Liver (tissue), 9 donors: ENCODE results near the gene PITRM1. TPM values are rescaled to one million over a fixed set of nuclear protein-coding genes. Genes with fewer than 3 reads are reported as not detected.

Source experiments
- DNase-seq: peaks from one replicate; pipeline ENCODE4 v3.0.0-alpha.2; 2017; ENCODE audit warnings: low spot score
- H3K27ac ChIP-seq, 2 donors: one replicate each; pipeline ENCODE4 v1.7.0; 2013; ENCODE audit warnings: inconsistent platforms in 2 of 2, low read length in 2 of 2, control low read depth in 1 of 2, low read depth in 1 of 2, mild to moderate bottlenecking in 1 of 2
- H3K27me3 ChIP-seq, 4 donors: one replicate each; pipeline versions ENCODE4 v1.6.1 to v1.7.0; 2013; ENCODE audit warnings: low read length in 3 of 4, inconsistent platforms in 1 of 4, mild to moderate bottlenecking in 1 of 4, moderate library complexity in 1 of 4; ENCODE audit not compliant: control insufficient read depth in 4 of 4, insufficient read depth in 4 of 4
- H3K36me3 ChIP-seq, 4 donors: one replicate each; pipeline versions ENCODE4 v1.6.1 to v1.7.0; 2013; ENCODE audit warnings: low read length in 3 of 4, mild to moderate bottlenecking in 3 of 4, low read depth in 1 of 4, moderate library complexity in 1 of 4; ENCODE audit not compliant: control insufficient read depth in 4 of 4, insufficient read depth in 3 of 4
- H3K4me1 ChIP-seq, 4 donors: one replicate each; pipeline versions ENCODE4 v1.6.1 to v1.7.0; 2013; ENCODE audit warnings: low read length in 3 of 4, mild to moderate bottlenecking in 3 of 4, moderate library complexity in 1 of 4; ENCODE audit not compliant: control insufficient read depth in 4 of 4, insufficient read depth in 4 of 4
- H3K4me3 ChIP-seq, 3 donors: one replicate each; pipeline versions ENCODE4 v1.6.1 to v1.7.0; 2013; ENCODE audit warnings: low read length in 3 of 3, control low read depth in 1 of 3, low read depth in 1 of 3, mild to moderate bottlenecking in 1 of 3
- H3K9ac ChIP-seq, 2 donors: one replicate each; pipeline ENCODE4 v1.7.0; 2013; ENCODE audit warnings: low read length in 2 of 2, mild to moderate bottlenecking in 2 of 2, moderate library complexity in 2 of 2, control low read depth in 1 of 2, low read depth in 1 of 2
- H3K9me3 ChIP-seq, 4 donors: one replicate each; pipeline versions ENCODE4 v1.6.1 to v1.7.0; 2013; ENCODE audit warnings: low read length in 3 of 4; ENCODE audit not compliant: control insufficient read depth in 4 of 4
- ATF3 ChIP-seq: IDR thresholded peaks from 2 replicates; pipeline ENCODE4 v1.6.1; 2016; ENCODE audit warnings: antibody characterized with exemption
- EGR1 ChIP-seq, 2 donors: IDR thresholded peaks; 2 replicates each; pipeline ENCODE4 v1.6.1; 2016 to 2018; ENCODE audit warnings: antibody characterized with exemption in 2 of 2, low read depth in 2 of 2
- FOXA1 ChIP-seq: IDR thresholded peaks from 2 replicates; pipeline ENCODE4 v1.6.1; 2016; ENCODE audit warnings: antibody characterized with exemption
- FOXA2 ChIP-seq: IDR thresholded peaks from 2 replicates; pipeline ENCODE4 v1.6.1; 2016; ENCODE audit warnings: antibody characterized with exemption
- GABPA ChIP-seq, 2 donors: IDR thresholded peaks in 1 of 2; conservative IDR thresholded peaks in 1 of 2; 2 replicates each; pipeline ENCODE4 v1.6.1; 2016; ENCODE audit warnings: antibody characterized with exemption in 2 of 2, mild to moderate bottlenecking in 1 of 2, moderate library complexity in 1 of 2
- HNF4A ChIP-seq, 2 donors: conservative IDR thresholded peaks; 2 replicates each; pipeline ENCODE4 v1.6.1; 2016; ENCODE audit warnings: antibody characterized with exemption in 2 of 2, mild to moderate bottlenecking in 2 of 2
- HNF4G ChIP-seq: IDR thresholded peaks from 2 replicates; pipeline ENCODE4 v1.6.1; 2016; ENCODE audit warnings: antibody characterized with exemption
- JUND ChIP-seq, 2 donors: IDR thresholded peaks; 2 replicates each; pipeline ENCODE4 v1.6.1; 2016; ENCODE audit warnings: antibody characterized with exemption in 2 of 2
- MAX ChIP-seq: IDR thresholded peaks from 2 replicates; pipeline ENCODE4 v1.6.1; 2016; ENCODE audit warnings: antibody characterized with exemption
- NR2F2 ChIP-seq: IDR thresholded peaks from 2 replicates; pipeline ENCODE4 v1.6.1; 2016; ENCODE audit warnings: antibody characterized with exemption
- RAD21 ChIP-seq, 2 donors: IDR thresholded peaks; 2 replicates each; pipeline ENCODE4 v1.6.1; 2016; ENCODE audit warnings: antibody characterized with exemption in 2 of 2, mild to moderate bottlenecking in 2 of 2
- RXRA ChIP-seq, 2 donors: IDR thresholded peaks; 2 replicates each; pipeline ENCODE4 v1.6.1; 2017 to 2018; ENCODE audit warnings: antibody characterized with exemption in 2 of 2, mild to moderate bottlenecking in 1 of 2
- SP1 ChIP-seq: IDR thresholded peaks from 2 replicates; pipeline ENCODE4 v1.6.1; 2018; ENCODE audit warnings: antibody characterized with exemption, mild to moderate bottlenecking
- TAF1 ChIP-seq: conservative IDR thresholded peaks from 2 replicates; pipeline ENCODE4 v1.6.1; 2016; ENCODE audit warnings: antibody characterized with exemption, mild to moderate bottlenecking
- YY1 ChIP-seq: IDR thresholded peaks from 2 replicates; pipeline ENCODE4 v1.6.1; 2016; ENCODE audit warnings: antibody characterized with exemption, mild to moderate bottlenecking
- WGBS: extraction: QIAGEN DNeasy Blood & Tissue Kit; methylation state at CpG from one replicate; pipeline ENCODE4 v1.1.7; 2013; 5-methylcytosine and 5-hydroxymethylcytosine counted together
- polyA plus RNA-seq, 2 donors: library from polyadenylated mRNA; stranded (reverse) in 1 of 2; unstranded in 1 of 2; fragments of 200-250 nt in 1 of 2; fragments of >200 nt in 1 of 2; fragmentation: Nextera tagmentation in 1 of 2; extraction: Ambion mirVana in 1 of 2; gene quantifications; one replicate each; pipeline versions ENCODE4 v1.2.1 to v1.2.3, GENCODE V29; 2013 to 2015
- total RNA-seq, 2 donors: library from RNA; depleted of rRNA; stranded (reverse); fragments of >200 nt; gene quantifications; one replicate each; pipeline ENCODE4 v1.2.3, GENCODE V29; 2014
- TF ChIP-seq, protein P1 (sequence below): fragments of 150-350 bp; IDR thresholded peaks from 2 replicates; pipeline ENCODE4 v1.5.1; 2017; ENCODE audit warnings: improper control_type of control experiment, low read depth, low read length; ENCODE audit not compliant: missing input control
- TF ChIP-seq, protein P2 (sequence below): IDR thresholded peaks from 2 replicates; pipeline ENCODE4 v1.6.1; 2016; ENCODE audit warnings: antibody characterized with exemption, mild to moderate bottlenecking
- TF ChIP-seq, protein P3 (sequence below): IDR thresholded peaks from 2 replicates; pipeline ENCODE4 v1.6.1; 2016; ENCODE audit warnings: antibody characterized with exemption
- donor health status: healthy.
- donor health status: healthy.
- donor health status: healthy.
- donor health status: healthy.
- donor health status: healthy.

PITRM1 gene
- total and polyA plus RNA-seq, 4 donors = 21.1 to 43.1 (median 27.7) TPM

DNA sequence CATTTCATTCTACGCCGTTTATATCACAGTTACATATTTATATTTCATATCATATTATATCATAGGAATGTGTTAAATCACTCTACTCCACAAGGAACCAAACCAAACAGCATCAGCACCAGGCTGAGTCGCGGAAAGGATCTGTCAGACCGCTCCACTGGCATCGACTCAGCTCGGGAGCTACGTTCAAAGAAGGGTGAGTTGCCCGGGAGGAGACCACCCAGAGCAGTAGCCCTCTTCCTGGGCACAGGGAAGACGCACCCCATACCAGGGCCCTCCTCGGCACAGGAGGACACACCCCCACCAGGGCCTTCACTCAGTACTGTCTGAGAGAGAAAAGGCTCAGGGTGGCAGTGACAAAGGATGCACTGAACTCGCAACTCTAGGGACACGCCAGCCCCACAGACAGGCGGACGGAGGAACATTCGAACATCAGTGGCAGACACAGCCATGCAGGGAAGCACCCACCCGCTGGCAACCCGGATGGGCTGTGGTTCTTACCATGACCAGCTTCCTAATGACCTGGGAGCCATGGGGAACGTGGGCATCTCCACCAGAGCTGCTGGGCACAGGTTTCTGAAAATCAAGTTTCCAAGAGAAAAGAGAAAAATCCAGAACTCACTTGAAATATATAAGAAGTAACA is 28.7 kb downstream of the PITRM1 start:
- no peak for DNase-seq
- Histone ChIP-seq H3K9ac (no peak overlapping the region), H3K9me3 (no peaks in the 10 kb centered on the region), H3K4me3 (no peak overlapping the region), H3K27me3 (no peaks in the 10 kb centered on the region), H3K36me3 (peaks cover 13 to 86% (median 72%) of the 10 kb centered on the region in 4 donors), H3K4me1 (no peaks in the 10 kb centered on the region), H3K27ac (no peak overlapping the region)
- TF ChIP-seq, protein P1, sequence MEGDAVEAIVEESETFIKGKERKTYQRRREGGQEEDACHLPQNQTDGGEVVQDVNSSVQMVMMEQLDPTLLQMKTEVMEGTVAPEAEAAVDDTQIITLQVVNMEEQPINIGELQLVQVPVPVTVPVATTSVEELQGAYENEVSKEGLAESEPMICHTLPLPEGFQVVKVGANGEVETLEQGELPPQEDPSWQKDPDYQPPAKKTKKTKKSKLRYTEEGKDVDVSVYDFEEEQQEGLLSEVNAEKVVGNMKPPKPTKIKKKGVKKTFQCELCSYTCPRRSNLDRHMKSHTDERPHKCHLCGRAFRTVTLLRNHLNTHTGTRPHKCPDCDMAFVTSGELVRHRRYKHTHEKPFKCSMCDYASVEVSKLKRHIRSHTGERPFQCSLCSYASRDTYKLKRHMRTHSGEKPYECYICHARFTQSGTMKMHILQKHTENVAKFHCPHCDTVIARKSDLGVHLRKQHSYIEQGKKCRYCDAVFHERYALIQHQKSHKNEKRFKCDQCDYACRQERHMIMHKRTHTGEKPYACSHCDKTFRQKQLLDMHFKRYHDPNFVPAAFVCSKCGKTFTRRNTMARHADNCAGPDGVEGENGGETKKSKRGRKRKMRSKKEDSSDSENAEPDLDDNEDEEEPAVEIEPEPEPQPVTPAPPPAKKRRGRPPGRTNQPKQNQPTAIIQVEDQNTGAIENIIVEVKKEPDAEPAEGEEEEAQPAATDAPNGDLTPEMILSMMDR = no peak
- TF ChIP-seq GABPA (IDR thresholded peaks at IDR 0.05 in 1 of 2, conservative IDR thresholded peaks at IDR 0.05 in 1 of 2) (no peak), FOXA2 (no peak), HNF4G (no peak), ATF3 (no peak), JUND (IDR thresholded peaks at IDR 0.05) (no peak), HNF4A (conservative IDR thresholded peaks at IDR 0.05) (no peak), RAD21 (IDR thresholded peaks at IDR 0.05) (no peak), RXRA (IDR thresholded peaks at IDR 0.05) (no peak), SP1 (no peak), TAF1 (no peak), MAX (no peak), NR2F2 (no peak), YY1 (no peak), EGR1 (IDR thresholded peaks at IDR 0.05; ENCODE audit: low read depth in 2 of 2) (no peak), FOXA1 (no peak)
- TF ChIP-seq, protein P2, sequence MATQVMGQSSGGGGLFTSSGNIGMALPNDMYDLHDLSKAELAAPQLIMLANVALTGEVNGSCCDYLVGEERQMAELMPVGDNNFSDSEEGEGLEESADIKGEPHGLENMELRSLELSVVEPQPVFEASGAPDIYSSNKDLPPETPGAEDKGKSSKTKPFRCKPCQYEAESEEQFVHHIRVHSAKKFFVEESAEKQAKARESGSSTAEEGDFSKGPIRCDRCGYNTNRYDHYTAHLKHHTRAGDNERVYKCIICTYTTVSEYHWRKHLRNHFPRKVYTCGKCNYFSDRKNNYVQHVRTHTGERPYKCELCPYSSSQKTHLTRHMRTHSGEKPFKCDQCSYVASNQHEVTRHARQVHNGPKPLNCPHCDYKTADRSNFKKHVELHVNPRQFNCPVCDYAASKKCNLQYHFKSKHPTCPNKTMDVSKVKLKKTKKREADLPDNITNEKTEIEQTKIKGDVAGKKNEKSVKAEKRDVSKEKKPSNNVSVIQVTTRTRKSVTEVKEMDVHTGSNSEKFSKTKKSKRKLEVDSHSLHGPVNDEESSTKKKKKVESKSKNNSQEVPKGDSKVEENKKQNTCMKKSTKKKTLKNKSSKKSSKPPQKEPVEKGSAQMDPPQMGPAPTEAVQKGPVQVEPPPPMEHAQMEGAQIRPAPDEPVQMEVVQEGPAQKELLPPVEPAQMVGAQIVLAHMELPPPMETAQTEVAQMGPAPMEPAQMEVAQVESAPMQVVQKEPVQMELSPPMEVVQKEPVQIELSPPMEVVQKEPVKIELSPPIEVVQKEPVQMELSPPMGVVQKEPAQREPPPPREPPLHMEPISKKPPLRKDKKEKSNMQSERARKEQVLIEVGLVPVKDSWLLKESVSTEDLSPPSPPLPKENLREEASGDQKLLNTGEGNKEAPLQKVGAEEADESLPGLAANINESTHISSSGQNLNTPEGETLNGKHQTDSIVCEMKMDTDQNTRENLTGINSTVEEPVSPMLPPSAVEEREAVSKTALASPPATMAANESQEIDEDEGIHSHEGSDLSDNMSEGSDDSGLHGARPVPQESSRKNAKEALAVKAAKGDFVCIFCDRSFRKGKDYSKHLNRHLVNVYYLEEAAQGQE = no peak
- TF ChIP-seq, protein P3, sequence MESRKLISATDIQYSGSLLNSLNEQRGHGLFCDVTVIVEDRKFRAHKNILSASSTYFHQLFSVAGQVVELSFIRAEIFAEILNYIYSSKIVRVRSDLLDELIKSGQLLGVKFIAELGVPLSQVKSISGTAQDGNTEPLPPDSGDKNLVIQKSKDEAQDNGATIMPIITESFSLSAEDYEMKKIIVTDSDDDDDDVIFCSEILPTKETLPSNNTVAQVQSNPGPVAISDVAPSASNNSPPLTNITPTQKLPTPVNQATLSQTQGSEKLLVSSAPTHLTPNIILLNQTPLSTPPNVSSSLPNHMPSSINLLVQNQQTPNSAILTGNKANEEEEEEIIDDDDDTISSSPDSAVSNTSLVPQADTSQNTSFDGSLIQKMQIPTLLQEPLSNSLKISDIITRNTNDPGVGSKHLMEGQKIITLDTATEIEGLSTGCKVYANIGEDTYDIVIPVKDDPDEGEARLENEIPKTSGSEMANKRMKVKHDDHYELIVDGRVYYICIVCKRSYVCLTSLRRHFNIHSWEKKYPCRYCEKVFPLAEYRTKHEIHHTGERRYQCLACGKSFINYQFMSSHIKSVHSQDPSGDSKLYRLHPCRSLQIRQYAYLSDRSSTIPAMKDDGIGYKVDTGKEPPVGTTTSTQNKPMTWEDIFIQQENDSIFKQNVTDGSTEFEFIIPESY = no peak
- WGBS = 98% methylated on average over 19 of the region's 19 CpGs
